Peyer's patch (tissue), 4 donors: ENCODE measurements around the gene TTC6. TPM values are rescaled to one million over a fixed set of nuclear protein-coding genes. Genes with fewer than 3 reads are reported as not detected.

Source experiments
- DNase-seq, 3 donors: peaks; one replicate each; pipeline ENCODE4 v3.0.0-alpha.2; 2017 to 2019
- H3K27ac ChIP-seq, 4 donors: fragments of 200-600 bp; sonication (generic); one replicate each; pipeline ENCODE4 v1.5.1; 2016 to 2019
- H3K27me3 ChIP-seq, 2 donors: fragments of 200-600 bp; sonication (generic); one replicate each; pipeline ENCODE4 v1.5.1; 2019
- H3K36me3 ChIP-seq, 3 donors: fragments of 200-600 bp; sonication (generic); one replicate each; pipeline ENCODE4 v1.5.1; 2016 to 2019
- H3K4me1 ChIP-seq, 4 donors: fragments of 200-600 bp; sonication (generic); one replicate each; pipeline ENCODE4 v1.5.1; 2016 to 2019
- H3K4me3 ChIP-seq, 4 donors: fragments of 200-600 bp; sonication (generic); 1 replicate in 3 of 4; 2 replicates in 1 of 4; pipeline ENCODE4 v1.5.1; 2016 to 2019; ENCODE audit warnings: mild to moderate bottlenecking in 1 of 4
- H3K9me3 ChIP-seq, 4 donors: fragments of 200-600 bp; sonication (generic); one replicate each; pipeline ENCODE4 v1.5.1; 2016 to 2019; ENCODE audit warnings: mild to moderate bottlenecking in 1 of 4
- POLR2A ChIP-seq, 2 donors: fragments of 450-650 bp; IDR thresholded peaks; one replicate each; pipeline ENCODE4 v1.5.1; 2017; ENCODE audit warnings: antibody characterized with exemption in 2 of 2, mild to moderate bottlenecking in 2 of 2, moderate library complexity in 2 of 2
- total RNA-seq, 4 donors: library from RNA; depleted of rRNA; stranded (reverse); fragments of >200 nt; gene quantifications; one replicate each; pipeline ENCODE4 v1.1.0, GENCODE V29; 2016
- TF ChIP-seq, protein P1 (sequence below), 6 experiments: fragments of 450-650 bp in 4 of 6; fragments of 200-600 bp in 2 of 6; sonication (generic) in 1 of 6; IDR thresholded peaks; one replicate each; pipeline ENCODE4 v1.5.1; 2017 to 2019; ENCODE audit warnings: antibody characterized with exemption in 6 of 6, mild to moderate bottlenecking in 3 of 6, moderate library complexity in 1 of 6

The TTC6 gene, protein sequence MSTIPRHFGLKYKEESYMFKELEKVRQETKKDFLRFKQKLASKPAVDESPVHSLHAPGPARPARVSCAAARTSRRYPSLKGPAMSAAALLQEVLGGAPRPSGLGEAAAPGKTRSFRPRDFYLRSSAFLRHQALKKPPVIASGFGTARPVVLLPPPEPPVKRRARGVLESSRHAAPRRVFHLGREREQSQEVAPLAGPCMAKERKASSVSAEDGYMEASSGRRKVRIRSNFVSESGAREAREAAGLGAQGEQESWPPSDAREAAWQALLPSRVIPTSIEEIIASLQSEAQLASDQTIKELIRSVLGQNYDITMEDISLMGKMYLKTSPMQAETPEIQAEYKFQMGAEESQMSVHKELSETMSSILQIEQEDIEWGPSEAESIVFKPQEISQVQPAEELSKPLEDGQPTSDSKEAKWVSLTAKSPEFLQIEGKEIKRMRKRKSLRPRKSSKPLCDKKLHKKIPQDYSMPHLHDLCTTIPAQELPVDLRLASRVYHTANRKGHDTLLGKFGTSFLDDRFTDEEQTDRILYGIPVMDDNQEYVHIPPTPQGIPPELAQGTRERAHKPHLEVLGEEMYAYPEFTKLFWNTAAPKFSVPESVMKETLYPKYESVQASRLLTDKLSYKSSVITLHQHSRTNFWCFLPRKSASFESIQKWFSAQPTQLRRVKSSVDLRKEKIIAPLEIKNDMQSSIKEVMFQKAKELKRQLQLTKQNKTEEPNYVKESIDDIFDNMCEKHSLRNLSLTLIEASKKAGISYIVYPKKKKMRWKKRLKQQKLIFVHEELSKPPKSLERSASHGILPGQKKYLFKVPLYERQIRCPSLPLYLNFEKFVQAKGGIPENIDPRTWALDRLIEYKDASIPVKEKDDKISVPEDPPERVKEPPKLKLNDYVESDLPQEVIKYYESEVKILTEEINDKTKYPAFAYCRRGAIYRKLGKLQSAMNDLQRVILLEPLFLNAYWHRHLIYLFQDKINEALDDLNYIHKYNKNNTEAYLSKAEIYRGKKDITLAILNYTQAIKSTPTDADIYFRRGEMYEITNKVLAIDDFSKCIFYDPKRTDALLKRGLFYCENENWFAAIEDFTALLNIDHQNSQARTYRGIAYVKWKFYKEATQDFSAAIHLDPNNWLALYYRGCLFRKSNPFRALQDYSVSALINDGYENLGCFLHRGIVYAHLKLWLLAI (N-terminal part only)
- 10 to 100 TPM in 1 of 4 donors, 1 to 10 TPM in 2, not detected in 1; 1.8 to 12.7 (median 3.6) TPM for total RNA-seq

DNA sequence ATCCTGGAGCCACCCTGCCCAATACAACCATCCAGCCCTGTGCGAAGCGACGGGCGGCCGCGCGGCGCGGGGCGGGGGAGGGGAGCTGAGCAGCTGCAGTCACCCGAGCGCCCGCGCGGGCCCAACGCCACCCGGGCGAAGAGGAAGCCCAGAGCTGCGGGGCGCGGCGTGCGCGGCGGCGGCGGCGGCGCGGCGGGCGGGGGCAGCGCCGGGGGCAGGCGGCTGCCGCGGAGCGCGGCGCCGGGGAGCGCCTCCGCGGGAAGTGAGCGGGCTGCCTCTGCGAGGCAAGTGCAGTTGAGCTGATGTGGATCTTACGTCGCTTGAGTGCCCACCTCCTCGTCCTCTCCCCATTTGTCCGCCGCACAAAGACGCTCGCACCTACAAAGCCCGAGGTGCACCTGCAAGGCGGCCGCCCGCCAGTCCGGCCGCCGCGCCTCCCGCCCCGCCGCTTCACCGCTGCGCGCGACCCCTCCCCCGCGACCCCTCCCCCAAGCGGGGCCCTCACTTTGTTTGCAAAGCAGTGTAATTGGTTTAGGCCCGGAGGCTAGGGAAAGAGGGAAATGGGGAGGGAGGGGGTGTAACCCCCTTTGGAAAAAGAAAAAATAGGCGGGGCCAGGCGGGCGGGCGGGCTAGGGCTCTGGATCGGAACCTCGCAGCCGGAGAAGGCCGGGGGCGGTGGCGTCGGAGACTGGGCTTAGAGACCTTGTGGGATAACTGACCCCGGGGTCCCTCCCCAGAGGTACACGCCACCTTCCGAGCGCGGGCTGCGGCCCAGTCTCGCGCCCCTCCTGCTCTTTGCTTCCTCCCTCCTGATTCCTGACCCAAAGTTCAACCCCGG lies at the start of gene TTC6, which contains the start of gene FOXA1:
Gene TTC6, plus strand, starts transcription at position 659 of the 838 bp plus-strand sequence. CDS start 26,436 bp downstream, outside the sequence.
Gene FOXA1, minus strand, starts transcription at position 279 of the 838 bp plus-strand sequence. Its CDS starts 277 bp downstream, at position 2.
- Histone ChIP-seq H3K36me3 (no peaks in the 10 kb centered on the region), H3K27ac (peak within 1 kb of the TSS in 3 of 4 donors; percentile 83 to 96 (median 94)), H3K4me1 (peaks cover 0 to 39% (median 0%) of the 10 kb centered on the region in 4 donors), H3K9me3 (peaks cover 0 to 7% (median 0%) of the 10 kb centered on the region in 4 donors), H3K27me3 (peaks cover 0 to 48% of the 10 kb centered on the region in 2 donors), H3K4me3 (peak within 1 kb of the TSS; percentile 15 to 70 (median 47))
- DNase-seq, result peak in 2 of 3 donors; percentile 58 to 84
- TF ChIP-seq, protein P1, sequence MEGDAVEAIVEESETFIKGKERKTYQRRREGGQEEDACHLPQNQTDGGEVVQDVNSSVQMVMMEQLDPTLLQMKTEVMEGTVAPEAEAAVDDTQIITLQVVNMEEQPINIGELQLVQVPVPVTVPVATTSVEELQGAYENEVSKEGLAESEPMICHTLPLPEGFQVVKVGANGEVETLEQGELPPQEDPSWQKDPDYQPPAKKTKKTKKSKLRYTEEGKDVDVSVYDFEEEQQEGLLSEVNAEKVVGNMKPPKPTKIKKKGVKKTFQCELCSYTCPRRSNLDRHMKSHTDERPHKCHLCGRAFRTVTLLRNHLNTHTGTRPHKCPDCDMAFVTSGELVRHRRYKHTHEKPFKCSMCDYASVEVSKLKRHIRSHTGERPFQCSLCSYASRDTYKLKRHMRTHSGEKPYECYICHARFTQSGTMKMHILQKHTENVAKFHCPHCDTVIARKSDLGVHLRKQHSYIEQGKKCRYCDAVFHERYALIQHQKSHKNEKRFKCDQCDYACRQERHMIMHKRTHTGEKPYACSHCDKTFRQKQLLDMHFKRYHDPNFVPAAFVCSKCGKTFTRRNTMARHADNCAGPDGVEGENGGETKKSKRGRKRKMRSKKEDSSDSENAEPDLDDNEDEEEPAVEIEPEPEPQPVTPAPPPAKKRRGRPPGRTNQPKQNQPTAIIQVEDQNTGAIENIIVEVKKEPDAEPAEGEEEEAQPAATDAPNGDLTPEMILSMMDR (IDR thresholded peaks at IDR 0.05), result peak in 2 of 6 experiments; percentile 14 to 28
- TF ChIP-seq POLR2A (IDR thresholded peaks at IDR 0.05), result peak in 1 of 2 donors; percentile 38

DNA sequence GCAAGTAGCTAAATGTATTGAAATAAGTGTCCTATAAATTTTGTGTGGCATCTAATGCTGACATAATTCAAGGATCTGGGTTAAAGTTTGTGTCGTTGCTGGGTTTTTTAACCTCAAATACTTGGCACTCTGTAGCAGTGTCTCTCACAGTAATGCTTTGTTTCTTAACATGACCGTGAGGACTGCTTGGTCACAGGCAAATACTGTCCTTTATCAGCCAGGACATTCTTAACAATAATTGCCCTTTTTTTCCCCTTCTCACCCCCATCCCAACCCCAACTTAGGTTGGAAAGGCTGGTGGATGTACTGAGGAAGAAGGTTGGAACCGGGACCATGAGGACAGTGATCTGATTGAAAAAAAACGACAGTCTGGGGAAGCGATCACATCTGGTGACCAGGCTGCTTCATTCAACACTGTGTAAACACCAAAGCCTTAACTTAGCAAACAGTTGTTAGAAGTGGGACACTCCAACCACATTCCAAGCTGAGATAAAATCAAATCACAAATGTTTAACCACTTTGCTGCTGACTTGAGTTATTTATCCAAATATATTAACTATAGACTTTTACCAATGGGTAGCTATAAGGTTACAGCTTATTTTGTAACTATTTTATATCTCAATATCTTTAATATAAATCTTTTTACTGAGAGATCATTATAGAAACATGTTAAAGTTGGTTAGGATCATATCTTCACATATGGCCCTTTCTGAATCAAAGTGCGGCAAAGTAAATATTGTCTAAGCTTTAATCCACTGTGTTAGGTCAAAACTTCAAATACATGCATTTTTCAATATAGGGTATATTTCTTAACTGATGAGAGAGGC lies 48.6 kb upstream of the TTC6 start:
- TF ChIP-seq POLR2A (IDR thresholded peaks at IDR 0.05), result no peak
- TF ChIP-seq, protein P1 (IDR thresholded peaks at IDR 0.05), result no peak
- Histone ChIP-seq H3K36me3 (no peaks in the 10 kb centered on the region), H3K27ac (no peak overlapping the region), H3K4me1 (no peaks in the 10 kb centered on the region), H3K9me3 (no peaks in the 10 kb centered on the region), H3K4me3 (no peak overlapping the region), H3K27me3 (no peaks in the 10 kb centered on the region)
- no peak for DNase-seq

DNA sequence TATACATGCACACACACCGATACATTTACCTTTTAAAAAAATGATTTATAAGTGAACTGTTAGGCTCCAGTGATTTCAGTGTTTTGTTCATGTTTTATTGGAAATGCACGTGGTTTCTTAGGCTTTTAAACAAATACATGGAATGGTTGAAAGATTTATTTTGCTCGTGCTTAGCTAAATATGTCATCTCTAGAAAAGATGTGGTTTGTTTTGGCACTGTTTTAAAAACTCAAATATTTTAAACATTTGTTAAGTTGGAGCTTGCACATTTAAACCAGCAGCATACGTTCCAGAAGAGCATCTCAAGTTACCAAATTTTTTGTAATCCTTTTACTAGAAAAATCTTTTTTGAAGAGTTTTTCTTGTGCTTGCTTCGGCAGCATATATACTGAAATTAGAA lies 44.9 kb upstream of the TTC6 start:
- H3K9me3 ChIP-seq, result no peaks in the 10 kb centered on the region
- H3K4me1 ChIP-seq, result no peaks in the 10 kb centered on the region
- no peak for TF ChIP-seq POLR2A (IDR thresholded peaks at IDR 0.05)
- TF ChIP-seq, protein P1 (IDR thresholded peaks at IDR 0.05), result no peak
- H3K4me3 ChIP-seq, result no peak overlapping the region
- DNase-seq, result no peak
- no peaks in the 10 kb centered on the region for H3K27me3 ChIP-seq
- H3K36me3 ChIP-seq, result no peaks in the 10 kb centered on the region
- H3K27ac ChIP-seq, result no peak overlapping the region

DNA sequence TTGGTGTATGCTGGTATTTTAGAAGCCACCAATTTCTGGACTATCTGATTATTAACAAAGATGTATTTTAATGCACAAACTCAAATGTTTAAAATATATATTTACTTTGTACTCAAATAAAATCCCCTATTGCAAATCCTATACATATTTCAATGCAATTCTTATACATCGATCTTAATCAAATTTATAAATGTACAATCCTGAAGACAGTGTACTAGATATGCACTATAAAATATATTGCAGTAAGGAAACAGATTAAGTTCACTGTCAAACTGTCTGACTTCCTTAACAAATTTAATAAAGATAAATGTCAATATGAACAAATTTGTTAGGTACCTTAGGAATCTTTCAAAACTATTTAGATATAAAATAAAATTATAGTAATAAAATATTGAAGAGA lies 44.3 kb upstream of the TTC6 start:
- no peak for TF ChIP-seq POLR2A (IDR thresholded peaks at IDR 0.05)
- TF ChIP-seq, protein P1 (IDR thresholded peaks at IDR 0.05), result no peak
- Histone ChIP-seq H3K9me3 (no peaks in the 10 kb centered on the region), H3K36me3 (no peaks in the 10 kb centered on the region), H3K27ac (no peak overlapping the region), H3K4me3 (no peak overlapping the region), H3K4me1 (no peaks in the 10 kb centered on the region), H3K27me3 (no peaks in the 10 kb centered on the region)
- DNase-seq, result no peak
